Neural progenitor cell (in vitro differentiated cells): ENCODE data around the gene ZNF32. TPM values are rescaled to one million over a fixed set of nuclear protein-coding genes. Genes with fewer than 3 reads are reported as not detected.

Source experiments
- DNase-seq: peaks from one replicate; pipeline ENCODE4 v3.0.0-alpha.2; 2016; ENCODE audit warnings: low spot score
- H2AFZ ChIP-seq: fragments of 200-600 bp; sonication (generic); replicated peaks from 2 replicates; pipeline ENCODE4 v1.6.1; 2016; ENCODE audit warnings: antibody characterized with exemption
- H3F3A ChIP-seq: fragments of 200-600 bp; sonication (generic); 2 replicates; pipeline ENCODE4 v1.6.1; 2016; ENCODE audit warnings: antibody characterized with exemption, low read depth
- H3K27ac ChIP-seq: fragments of 200-600 bp; sonication (generic); 2 replicates; pipeline ENCODE4 v1.5.1; 2016; ENCODE audit warnings: mild to moderate bottlenecking
- H3K27me3 ChIP-seq: fragments of 200-600 bp; sonication (generic); 2 replicates; pipeline ENCODE4 v1.6.1; 2016; ENCODE audit warnings: mild to moderate bottlenecking, moderate library complexity
- H3K36me3 ChIP-seq: fragments of 200-600 bp; sonication (generic); 2 replicates; pipeline ENCODE4 v1.5.1; 2016
- H3K4me1 ChIP-seq: fragments of 200-600 bp; sonication (generic); 2 replicates; pipeline ENCODE4 v1.6.1; 2016; ENCODE audit warnings: mixed run types
- H3K4me2 ChIP-seq: fragments of 200-600 bp; sonication (generic); 2 replicates; pipeline ENCODE4 v1.6.1; 2016
- H3K4me3 ChIP-seq: fragments of 200-600 bp; sonication (generic); 2 replicates; pipeline ENCODE4 v1.5.1; 2016
- H3K79me2 ChIP-seq: fragments of 200-600 bp; sonication (generic); 2 replicates; pipeline ENCODE4 v1.6.1; 2016; ENCODE audit warnings: low read depth
- H3K9ac ChIP-seq: fragments of 200-600 bp; sonication (generic); 2 replicates; pipeline ENCODE4 v1.6.1; 2016
- H3K9me3 ChIP-seq: fragments of 200-600 bp; sonication (generic); 2 replicates; pipeline ENCODE4 v1.5.1; 2016; ENCODE audit warnings: low read depth
- H4K20me1 ChIP-seq: fragments of 200-600 bp; sonication (generic); 2 replicates; pipeline ENCODE4 v1.6.1; 2016; ENCODE audit warnings: low read depth
- H3K27ac Mint-ChIP-seq: 3 replicates; pipeline ENCODE4 v1.8.0; 2021; ENCODE audit warnings: mixed read lengths
- H3K27me3 Mint-ChIP-seq: 2 replicates; pipeline ENCODE4 v1.8.0; 2022; ENCODE audit warnings: low read depth, mild to moderate bottlenecking, inconsistent platforms, moderate library complexity, mixed read lengths; ENCODE audit not compliant: insufficient read depth
- H3K36me3 Mint-ChIP-seq: 3 replicates; pipeline ENCODE4 v1.8.0; 2021; ENCODE audit warnings: mixed read lengths
- H3K4me1 Mint-ChIP-seq: 3 replicates; pipeline ENCODE4 v1.8.0; 2021; ENCODE audit warnings: mixed read lengths
- H3K4me3 Mint-ChIP-seq: 3 replicates; pipeline ENCODE4 v1.8.0; 2021; ENCODE audit warnings: mild to moderate bottlenecking, moderate library complexity, mixed read lengths
- H3K9me3 Mint-ChIP-seq: 3 replicates; pipeline ENCODE4 v1.8.0; 2020; ENCODE audit warnings: mixed read lengths
- CTCF ChIP-seq: fragments of 200-600 bp; sonication (generic); IDR thresholded peaks from 2 replicates; pipeline ENCODE4 v1.5.1; 2017; ENCODE audit warnings: antibody characterized with exemption, mild to moderate bottlenecking
- EZH2 ChIP-seq: fragments of 200-600 bp; sonication (generic); IDR thresholded peaks from 2 replicates; pipeline ENCODE4 v1.6.1; 2017; ENCODE audit warnings: antibody characterized with exemption, mild to moderate bottlenecking, moderate library complexity
- EZH2phosphoT487 ChIP-seq: fragments of 200-600 bp; sonication (generic); IDR thresholded peaks from 2 replicates; pipeline ENCODE4 v1.6.1; 2017; ENCODE audit warnings: antibody characterized with exemption
- total RNA-seq: library from RNA; depleted of rRNA; stranded (reverse); fragments of >200 nt; gene quantifications from 2 replicates; pipeline ENCODE4 v1.2.3, GENCODE V29; 2015; ENCODE audit warnings: low replicate concordance

The ZNF32 gene
- total RNA-seq, 1 donor from 2014 or later: 50.7 TPM

GRCh38 chr10:43695730-43696129, 47.0 kb upstream of the ZNF32 start:
- no peak overlapping the region for H3K4me3 ChIP-seq
- no peaks in the 10 kb centered on the region for H3K79me2 ChIP-seq
- no peak overlapping the region for H3K4me2 ChIP-seq
- no peak overlapping the region for H3K27ac ChIP-seq
- DNase-seq: no peak
- H3K27me3 ChIP-seq: peaks cover 19% of the 10 kb centered on the region
- TF ChIP-seq EZH2: no peak
- H4K20me1 ChIP-seq: no peaks in the 10 kb centered on the region
- no peaks in the 10 kb centered on the region for H3K9me3 Mint-ChIP-seq
- peaks cover 5% of the 10 kb centered on the region for H3K4me1 Mint-ChIP-seq
- peaks cover 9% of the 10 kb centered on the region for H3K27me3 Mint-ChIP-seq
- no peak overlapping the region for H3K4me3 Mint-ChIP-seq
- no peaks in the 10 kb centered on the region for H3K9me3 ChIP-seq
- no peak overlapping the region for H2AFZ ChIP-seq
- H3K4me1 ChIP-seq: no peaks in the 10 kb centered on the region
- no peak overlapping the region for H3K27ac Mint-ChIP-seq
- no peaks in the 10 kb centered on the region for H3K36me3 ChIP-seq
- no peaks in the 10 kb centered on the region for H3K36me3 Mint-ChIP-seq
- no peaks in the 10 kb centered on the region for H3F3A ChIP-seq
- no peak overlapping the region for H3K9ac ChIP-seq

GRCh38 chr10:43695321-43695720, 46.6 kb upstream of the ZNF32 start:
- H3F3A ChIP-seq: no peaks in the 10 kb centered on the region
- H3K27ac ChIP-seq: no peak overlapping the region
- no peak overlapping the region for H3K9ac ChIP-seq
- no peaks in the 10 kb centered on the region for H3K36me3 ChIP-seq
- H3K4me1 ChIP-seq: no peaks in the 10 kb centered on the region
- TF ChIP-seq CTCF (no peak), EZH2phosphoT487 (no peak), EZH2 (no peak)
- Mint-ChIP-seq H3K36me3 (no peaks in the 10 kb centered on the region), H3K4me3 (no peak overlapping the region), H3K27me3 (peaks cover 10% of the 10 kb centered on the region), H3K27ac (no peak overlapping the region), H3K4me1 (peaks cover 2% of the 10 kb centered on the region), H3K9me3 (no peaks in the 10 kb centered on the region)
- no peak for DNase-seq
- H3K27me3 ChIP-seq: peaks cover 23% of the 10 kb centered on the region
- no peaks in the 10 kb centered on the region for H4K20me1 ChIP-seq
- H3K4me2 ChIP-seq: no peak overlapping the region
- H3K4me3 ChIP-seq: no peak overlapping the region
- no peaks in the 10 kb centered on the region for H3K79me2 ChIP-seq
- H2AFZ ChIP-seq: no peak overlapping the region
- no peaks in the 10 kb centered on the region for H3K9me3 ChIP-seq

- Histone ChIP-seq H3K79me2 (no peaks in the 10 kb centered on the region), H3K9ac (no peak overlapping the region), H3K36me3 (no peaks in the 10 kb centered on the region), H3K4me1 (no peaks in the 10 kb centered on the region), H3K4me2 (no peak overlapping the region), H3K27ac (no peak overlapping the region), H3K4me3 (no peak overlapping the region), H4K20me1 (no peaks in the 10 kb centered on the region), H2AFZ (no peak overlapping the region), H3K9me3 (no peaks in the 10 kb centered on the region), H3F3A (no peaks in the 10 kb centered on the region), H3K27me3 (peaks cover 29% of the 10 kb centered on the region)
- H3K4me3 Mint-ChIP-seq: no peak overlapping the region
- H3K27me3 Mint-ChIP-seq: peaks cover 15% of the 10 kb centered on the region
- no peak for DNase-seq
- H3K9me3 Mint-ChIP-seq: no peaks in the 10 kb centered on the region
- no peak for TF ChIP-seq EZH2phosphoT487
- no peak for TF ChIP-seq CTCF
- no peak for TF ChIP-seq EZH2
- no peaks in the 10 kb centered on the region for H3K36me3 Mint-ChIP-seq
- no peak overlapping the region for H3K27ac Mint-ChIP-seq
- peaks cover 3% of the 10 kb centered on the region for H3K4me1 Mint-ChIP-seq
Measured at GRCh38 chr10:43694526-43694925, 45.8 kb upstream of the ZNF32 start.

GRCh38 chr10:43693602-43694001, 44.9 kb upstream of the ZNF32 start:
- no peak for DNase-seq
- Histone ChIP-seq H3K27me3 (peaks cover 39% of the 10 kb centered on the region), H3K79me2 (no peaks in the 10 kb centered on the region), H3K9me3 (no peaks in the 10 kb centered on the region), H4K20me1 (no peaks in the 10 kb centered on the region), H3K4me2 (no peak overlapping the region), H3K27ac (no peak overlapping the region), H3K9ac (no peak overlapping the region), H3K4me1 (no peaks in the 10 kb centered on the region), H3K36me3 (no peaks in the 10 kb centered on the region), H3F3A (no peaks in the 10 kb centered on the region), H3K4me3 (no peak overlapping the region), H2AFZ (no peak overlapping the region)
- Mint-ChIP-seq H3K27me3 (peaks cover 18% of the 10 kb centered on the region), H3K36me3 (no peaks in the 10 kb centered on the region), H3K27ac (no peak overlapping the region), H3K4me1 (peaks cover 3% of the 10 kb centered on the region), H3K9me3 (no peaks in the 10 kb centered on the region), H3K4me3 (no peak overlapping the region)
- TF ChIP-seq EZH2phosphoT487 (no peak), CTCF (no peak), EZH2 (no peak)
